Breast epithelium (tissue), 4 donors: ENCODE measurements around the gene INKA2. TPM values are rescaled to one million over a fixed set of nuclear protein-coding genes. Genes with fewer than 3 reads are reported as not detected.

Experiments
- DNase-seq, 2 donors: peaks; one replicate each; pipeline ENCODE4 v3.0.0-alpha.2; 2019; ENCODE audit warnings: low spot score in 2 of 2
- H3K27ac ChIP-seq, 2 donors: fragments of 200-600 bp; sonication (generic) in 1 of 2; one replicate each; pipeline ENCODE4 v1.5.1; 2016 to 2019; ENCODE audit warnings: mild to moderate bottlenecking in 1 of 2
- H3K27me3 ChIP-seq, 2 donors: fragments of 200-600 bp; sonication (generic) in 1 of 2; one replicate each; pipeline versions ENCODE4 v1.5.1 to v1.6.0; 2017 to 2019; ENCODE audit warnings: control low read depth in 1 of 2, mild to moderate bottlenecking in 1 of 2
- H3K36me3 ChIP-seq: fragments of 200-600 bp; one replicate; pipeline ENCODE4 v1.5.1; 2019
- H3K4me1 ChIP-seq, 2 donors: fragments of 200-600 bp; sonication (generic); one replicate each; pipeline ENCODE4 v1.5.1; 2016 to 2019; ENCODE audit warnings: control low read depth in 1 of 2
- H3K4me3 ChIP-seq, 3 donors: fragments of 200-600 bp; sonication (generic); 1 replicate in 2 of 3; 2 replicates in 1 of 3; pipeline ENCODE4 v1.5.1; 2016 to 2019; ENCODE audit warnings: mild to moderate bottlenecking in 3 of 3, moderate library complexity in 2 of 3
- H3K9me3 ChIP-seq, 2 donors: fragments of 200-600 bp; sonication (generic) in 1 of 2; one replicate each; pipeline ENCODE4 v1.5.1; 2016 to 2019; ENCODE audit warnings: control low read depth in 1 of 2
- CTCF ChIP-seq, 3 donors: fragments of 450-650 bp; IDR thresholded peaks; one replicate each; pipeline ENCODE4 v1.5.1; 2016 to 2017; ENCODE audit warnings: antibody characterized with exemption in 3 of 3, mild to moderate bottlenecking in 3 of 3, moderate library complexity in 3 of 3
- POLR2A ChIP-seq: fragments of 450-650 bp; IDR thresholded peaks from one replicate; pipeline ENCODE4 v1.6.1; 2016; ENCODE audit warnings: antibody characterized with exemption, mild to moderate bottlenecking, moderate library complexity
- POLR2AphosphoS5 ChIP-seq, 3 donors: sonication (generic); formaldehyde crosslinking; IDR thresholded peaks; one replicate each; pipeline ENCODE4 v1.6.1; 2017; ENCODE audit warnings: antibody characterized with exemption in 3 of 3
- intact Hi-C: fragments of 100-400 bp; cut with DNase I; formaldehyde crosslinking; loops from one replicate; pipeline ENCODE4 v1.15.1; 2023; ENCODE audit warnings: low total_unique reads
- total RNA-seq, 3 donors: library from RNA; depleted of rRNA; stranded (reverse); fragments of >200 nt; gene quantifications; one replicate each; pipeline ENCODE4 v1.1.0, GENCODE V29; 2016

The INKA2 gene
- total RNA-seq, 3 donors from 2014 or later: 3.0 to 4.6 (median 3.8) TPM

- Histone ChIP-seq H3K27me3 (no peaks in the 10 kb centered on the region), H3K4me3 (no peak overlapping the region), H3K4me1 (no peaks in the 10 kb centered on the region), H3K9me3 (no peaks in the 10 kb centered on the region), H3K27ac (no peak overlapping the region), H3K36me3 (no peaks in the 10 kb centered on the region)
- TF ChIP-seq POLR2A: no peak
- no peak for TF ChIP-seq CTCF (IDR thresholded peaks at IDR 0.05)
- TF ChIP-seq POLR2AphosphoS5 (IDR thresholded peaks at IDR 0.05): no peak
- no peak for DNase-seq
- intact Hi-C loops: no loop called here
Measured at GRCh38 chr1:111770916-111771315, 31.7 kb upstream of the INKA2 start.

- Histone ChIP-seq H3K4me1 (no peaks in the 10 kb centered on the region), H3K27ac (no peak overlapping the region), H3K36me3 (no peaks in the 10 kb centered on the region), H3K27me3 (no peaks in the 10 kb centered on the region), H3K4me3 (no peak overlapping the region), H3K9me3 (no peaks in the 10 kb centered on the region)
- intact Hi-C loops: no loop called here
- DNase-seq: no peak
- TF ChIP-seq POLR2A (no peak), CTCF (IDR thresholded peaks at IDR 0.05) (peak; percentile 78 to 88 (median 86))
Measured at GRCh38 chr1:111769517-111770146, 30.4 kb upstream of the INKA2 start.

GRCh38 chr1:111768625-111769024 lies 29.4 kb upstream of the INKA2 start:
- TF ChIP-seq POLR2AphosphoS5 (IDR thresholded peaks at IDR 0.05): no peak
- no peak for TF ChIP-seq CTCF (IDR thresholded peaks at IDR 0.05)
- no peak for TF ChIP-seq POLR2A
- no peaks in the 10 kb centered on the region for H3K36me3 ChIP-seq

GRCh38 chr1:111768023-111768422 lies 28.8 kb upstream of the INKA2 start:
- Histone ChIP-seq H3K27ac (no peak overlapping the region), H3K9me3 (no peaks in the 10 kb centered on the region), H3K36me3 (no peaks in the 10 kb centered on the region), H3K4me3 (no peak overlapping the region), H3K4me1 (no peaks in the 10 kb centered on the region), H3K27me3 (no peaks in the 10 kb centered on the region)
- intact Hi-C loops: no loop called here
- TF ChIP-seq CTCF (IDR thresholded peaks at IDR 0.05): no peak
- no peak for TF ChIP-seq POLR2A
- TF ChIP-seq POLR2AphosphoS5 (IDR thresholded peaks at IDR 0.05): no peak
- no peak for DNase-seq

More at GRCh38 chr1:111768625-111769024, 29.4 kb upstream of the INKA2 start:
- no peak for DNase-seq
- intact Hi-C loops: no loop called here
- Histone ChIP-seq H3K27me3 (no peaks in the 10 kb centered on the region), H3K4me3 (no peak overlapping the region), H3K9me3 (no peaks in the 10 kb centered on the region), H3K4me1 (no peaks in the 10 kb centered on the region), H3K27ac (no peak overlapping the region)

GRCh38 chr1:111762332-111762731 lies 23.1 kb upstream of the INKA2 start:
- intact Hi-C loops: no loop called here
- no peak for TF ChIP-seq CTCF (IDR thresholded peaks at IDR 0.05)
- no peak for TF ChIP-seq POLR2AphosphoS5 (IDR thresholded peaks at IDR 0.05)
- no peak for TF ChIP-seq POLR2A

More at GRCh38 chr1:111762332-111762731, 23.1 kb upstream of the INKA2 start:
- Histone ChIP-seq H3K4me3 (no peak overlapping the region), H3K27me3 (no peaks in the 10 kb centered on the region), H3K27ac (no peak overlapping the region), H3K4me1 (no peaks in the 10 kb centered on the region), H3K36me3 (peaks cover 7% of the 10 kb centered on the region), H3K9me3 (no peaks in the 10 kb centered on the region)
- no peak for DNase-seq
